ACC112 (cell line): Measurements from ENCODE around the gene CEP55.

Experiments
- H2AFZ ChIP-seq: fragments of 200-600 bp; sonication (generic); one replicate; pipeline ENCODE4 v1.6.0; 2017; ENCODE audit warnings: antibody characterized with exemption, low read length; ENCODE audit not compliant: unreplicated experiment
- H3K27ac ChIP-seq: fragments of 200-600 bp; sonication (generic); 2 replicates; pipeline ENCODE4 v1.5.1; 2014; ENCODE audit warnings: low read depth, mild to moderate bottlenecking, antibody characterized with exemption, low read length, moderate library complexity
- H3K27me3 ChIP-seq: fragments of 200-600 bp; sonication (generic); 2 replicates; pipeline ENCODE4 v1.6.1; 2014; ENCODE audit warnings: mild to moderate bottlenecking, antibody characterized with exemption, low read length, moderate library complexity, mixed read lengths; ENCODE audit not compliant: insufficient read depth
- H3K36me3 ChIP-seq: fragments of 200-600 bp; sonication (generic); 2 replicates; pipeline ENCODE4 v1.6.1; 2016; ENCODE audit warnings: mild to moderate bottlenecking, antibody characterized with exemption, low read length, moderate library complexity, mixed read lengths; ENCODE audit not compliant: insufficient read depth
- H3K4me1 ChIP-seq: fragments of 200-600 bp; sonication (generic); one replicate; pipeline ENCODE4 v1.6.1; 2016; ENCODE audit warnings: low read length, mixed read lengths; ENCODE audit not compliant: insufficient read depth, unreplicated experiment, control insufficient read depth
- H3K4me3 ChIP-seq: fragments of 200-600 bp; sonication (generic); 2 replicates; pipeline ENCODE4 v1.5.1; 2014; ENCODE audit warnings: mild to moderate bottlenecking, low read depth, low read length
- H3K79me2 ChIP-seq: fragments of 200-600 bp; sonication (generic); one replicate; pipeline ENCODE4 v1.6.0; 2016; ENCODE audit warnings: low read length; ENCODE audit not compliant: control insufficient read depth, unreplicated experiment, insufficient read depth

Gene CEP55

GRCh38 chr10:93496322-93497041 lies at the start of gene CEP55:
Gene CEP55, plus strand, starts transcription at chr10:93496612. Its CDS starts 3,440 bp downstream, at chr10:93500052.
- H2AFZ ChIP-seq, result peak within 1 kb of the TSS; percentile 96
- H3K27ac ChIP-seq, result peak within 1 kb of the TSS; percentile 38
- H3K36me3 ChIP-seq, result no peaks in the 10 kb centered on the region
- peaks cover 19% of the 10 kb centered on the region for H3K4me1 ChIP-seq
- H3K27me3 ChIP-seq, result no peaks in the 10 kb centered on the region
- H3K4me3 ChIP-seq, result peak within 1 kb of the TSS; percentile 81
- peaks cover 46% of the 10 kb centered on the region for H3K79me2 ChIP-seq

GRCh38 chr10:93447019-93447418 lies 49.4 kb upstream of the CEP55 start:
- H3K4me1 ChIP-seq, result peaks cover 37% of the 10 kb centered on the region
- H3K36me3 ChIP-seq, result peaks cover 19% of the 10 kb centered on the region
- no peak overlapping the region for H2AFZ ChIP-seq
- H3K79me2 ChIP-seq, result peaks cover 22% of the 10 kb centered on the region
- no peaks in the 10 kb centered on the region for H3K27me3 ChIP-seq
- H3K4me3 ChIP-seq, result no peak overlapping the region
- H3K27ac ChIP-seq, result peak overlapping the region; percentile 100

- Histone ChIP-seq H3K79me2 (peaks cover 21% of the 10 kb centered on the region), H3K36me3 (peaks cover 25% of the 10 kb centered on the region), H2AFZ (no peak overlapping the region), H3K27me3 (no peaks in the 10 kb centered on the region), H3K27ac (no peak overlapping the region), H3K4me3 (no peak overlapping the region), H3K4me1 (peaks cover 27% of the 10 kb centered on the region)
These were observed 48.4 kb upstream of the CEP55 start for GRCh38 chr10:93447970-93448369.

DNA sequence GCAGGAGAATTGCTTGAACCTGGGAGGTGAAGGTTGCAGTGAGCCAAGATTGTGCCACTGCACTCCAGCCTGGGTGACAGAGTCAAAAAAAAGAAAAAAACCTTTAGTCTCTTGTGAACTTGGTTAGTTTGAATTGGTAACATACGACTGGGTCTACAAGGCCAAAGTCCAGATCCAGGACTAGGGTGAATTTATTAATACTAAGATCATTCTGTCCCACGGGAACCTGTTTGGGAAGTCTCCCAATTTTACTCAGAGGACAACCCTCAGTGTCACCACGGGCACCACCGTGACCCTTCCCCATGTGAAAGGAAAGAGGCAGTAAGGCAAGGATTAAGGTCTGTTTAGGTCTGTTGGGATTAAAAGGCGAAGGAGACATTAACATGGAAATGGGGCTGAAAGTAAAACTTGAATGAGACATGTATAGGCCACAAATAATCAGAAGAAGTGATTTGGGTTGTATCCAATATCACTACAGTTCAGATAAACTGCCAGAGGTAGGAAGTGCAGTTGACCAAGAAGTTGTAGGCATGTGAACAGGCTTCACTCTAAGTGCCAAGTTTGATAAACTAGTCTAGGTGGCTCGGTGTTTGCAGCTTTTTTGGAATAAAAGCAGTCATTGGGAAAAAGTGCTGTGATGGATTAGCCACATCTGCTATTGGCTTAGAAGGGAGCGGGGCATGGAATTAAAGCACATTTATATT lies 45.0 kb upstream of the CEP55 start:
- Histone ChIP-seq H3K36me3 (peaks cover 42% of the 10 kb centered on the region), H3K79me2 (peaks cover 25% of the 10 kb centered on the region), H2AFZ (no peak overlapping the region), H3K27me3 (no peaks in the 10 kb centered on the region), H3K4me3 (no peak overlapping the region), H3K4me1 (peaks cover 5% of the 10 kb centered on the region), H3K27ac (0 out of 2 replicates have a peak overlapping the region, but pooled peaks have one; percentile 0)

- peaks cover 32% of the 10 kb centered on the region for H3K79me2 ChIP-seq
These were observed 44.3 kb upstream of the CEP55 start for GRCh38 chr10:93452143-93452542.

DNA sequence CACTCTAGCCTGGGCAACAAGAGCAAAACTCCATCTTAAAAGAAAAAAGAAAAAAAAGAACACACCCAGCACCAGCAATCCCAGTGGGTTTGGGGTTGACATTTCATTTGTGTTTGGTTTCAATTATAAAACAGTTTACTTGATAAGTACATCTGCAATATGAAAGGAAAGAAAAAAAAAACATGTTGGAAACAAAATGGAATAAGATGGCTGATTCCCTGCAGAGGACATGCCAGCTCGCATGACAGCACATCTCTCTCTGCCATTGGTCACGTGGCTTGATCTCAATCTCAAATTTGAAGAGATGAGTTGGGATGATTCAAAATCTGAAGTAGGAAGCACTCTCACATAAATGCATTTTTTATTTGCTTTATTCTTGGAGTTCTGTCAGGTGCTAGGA lies 42.3 kb upstream of the CEP55 start:
- no peak overlapping the region for H3K27ac ChIP-seq

More at GRCh38 chr10:93452143-93452542, 44.3 kb upstream of the CEP55 start:
- Histone ChIP-seq H2AFZ (no peak overlapping the region), H3K4me3 (no peak overlapping the region), H3K4me1 (peaks cover 11% of the 10 kb centered on the region), H3K27me3 (no peaks in the 10 kb centered on the region), H3K36me3 (peaks cover 49% of the 10 kb centered on the region), H3K27ac (0 out of 2 replicates have a peak overlapping the region, but pooled peaks have one; percentile 0)

GRCh38 chr10:93454736-93455135 lies 41.7 kb upstream of the CEP55 start:
- no peak overlapping the region for H3K4me3 ChIP-seq
- no peak overlapping the region for H3K27ac ChIP-seq
- H2AFZ ChIP-seq, result no peak overlapping the region
- no peaks in the 10 kb centered on the region for H3K27me3 ChIP-seq
- H3K79me2 ChIP-seq, result peaks cover 51% of the 10 kb centered on the region
- H3K4me1 ChIP-seq, result peaks cover 34% of the 10 kb centered on the region
- H3K36me3 ChIP-seq, result peaks cover 53% of the 10 kb centered on the region

More for the DNA sequence above, 42.3 kb upstream of the CEP55 start:
- no peaks in the 10 kb centered on the region for H3K27me3 ChIP-seq
- peaks cover 28% of the 10 kb centered on the region for H3K4me1 ChIP-seq
- peaks cover 48% of the 10 kb centered on the region for H3K36me3 ChIP-seq
- no peak overlapping the region for H3K4me3 ChIP-seq
- no peak overlapping the region for H2AFZ ChIP-seq
- peaks cover 45% of the 10 kb centered on the region for H3K79me2 ChIP-seq

- Histone ChIP-seq H3K79me2 (peaks cover 66% of the 10 kb centered on the region), H2AFZ (no peak overlapping the region)
These were observed 39.9 kb upstream of the CEP55 start for GRCh38 chr10:93456480-93456879.

GRCh38 chr10:93457511-93457910 lies 38.9 kb upstream of the CEP55 start:
- Histone ChIP-seq H3K4me1 (peaks cover 55% of the 10 kb centered on the region), H2AFZ (no peak overlapping the region), H3K36me3 (peaks cover 46% of the 10 kb centered on the region), H3K27ac (peak overlapping the region; percentile 93), H3K79me2 (peaks cover 73% of the 10 kb centered on the region), H3K4me3 (no peak overlapping the region), H3K27me3 (no peaks in the 10 kb centered on the region)

More at GRCh38 chr10:93456480-93456879, 39.9 kb upstream of the CEP55 start:
- Histone ChIP-seq H3K36me3 (peaks cover 55% of the 10 kb centered on the region), H3K27me3 (no peaks in the 10 kb centered on the region), H3K27ac (peak overlapping the region; percentile 93), H3K4me3 (no peak overlapping the region), H3K4me1 (peaks cover 45% of the 10 kb centered on the region)

DNA sequence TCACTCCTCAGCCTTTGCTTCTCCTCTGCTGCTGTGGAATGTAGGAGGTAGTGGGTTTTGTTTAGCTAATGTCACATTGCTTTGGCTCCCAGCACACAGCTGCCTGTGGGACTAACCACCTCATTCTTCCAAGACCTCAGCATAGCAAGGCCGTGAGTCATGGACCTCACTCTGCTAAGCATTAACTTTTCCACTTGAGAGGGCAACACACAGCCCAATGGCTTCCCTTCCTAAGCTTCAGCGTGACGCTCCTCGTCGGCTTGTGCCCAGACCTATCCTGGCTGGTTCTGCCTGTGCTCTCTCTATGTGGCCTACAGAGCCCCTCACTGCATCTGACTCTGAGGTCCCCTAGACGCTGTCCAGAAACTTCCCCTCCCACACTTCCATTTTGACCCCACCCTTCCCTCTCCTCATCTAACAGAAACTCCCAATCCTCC lies 37.6 kb upstream of the CEP55 start:
- H2AFZ ChIP-seq, result no peak overlapping the region
- H3K79me2 ChIP-seq, result peaks cover 73% of the 10 kb centered on the region
- peak overlapping the region; percentile 10; the same call in 1 of the 2 replicates for H3K4me3 ChIP-seq
- H3K27me3 ChIP-seq, result no peaks in the 10 kb centered on the region
- peaks cover 68% of the 10 kb centered on the region for H3K4me1 ChIP-seq
- peaks cover 39% of the 10 kb centered on the region for H3K36me3 ChIP-seq
- peak overlapping the region; percentile 93 for H3K27ac ChIP-seq
